Measurements from ENCODE around the gene KMT2A.
A peak's percentile ranks its signal among the peaks of the same experiment; 100 is the strongest.

The KMT2A gene

GRCh38 chr11:118521892-118522311 is 85.6 kb downstream of the KMT2A start:
- no peak for DNase-seq (ENCODE audit: insufficient read length, low spot score)
- no peak for TF ChIP-seq CTCF (IDR thresholded peaks at IDR 0.05; ENCODE audit: insufficient read depth, missing control alignments)
- FAIRE-seq, result no peak

- no peak for FAIRE-seq
- TF ChIP-seq CTCF (IDR thresholded peaks at IDR 0.05; ENCODE audit: insufficient read depth, missing control alignments), result peak; percentile 34
- DNase-seq (ENCODE audit: insufficient read length, low spot score), result no peak
Measured at GRCh38 chr11:118522571-118523072, 86.3 kb downstream of the KMT2A start.

GRCh38 chr11:118524356-118524755 is 88.1 kb downstream of the KMT2A start:
- DNase-seq (ENCODE audit: insufficient read length, low spot score) (no peak), FAIRE-seq (no peak)
- no peak for TF ChIP-seq CTCF (IDR thresholded peaks at IDR 0.05; ENCODE audit: insufficient read depth, missing control alignments)

GRCh38 chr11:118524757-118525470 is 88.6 kb downstream of the KMT2A start:
- DNase-seq (ENCODE audit: insufficient read length, low spot score) (no peak), FAIRE-seq (no peak)

GRCh38 chr11:118526688-118527087 is 90.4 kb downstream of the KMT2A start:
- DNase-seq (ENCODE audit: insufficient read length, low spot score), result no peak
- no peak for TF ChIP-seq CTCF (IDR thresholded peaks at IDR 0.05; ENCODE audit: insufficient read depth, missing control alignments)
- no peak for FAIRE-seq

More at GRCh38 chr11:118524757-118525470, 88.6 kb downstream of the KMT2A start:
- no peak for TF ChIP-seq CTCF (IDR thresholded peaks at IDR 0.05; ENCODE audit: insufficient read depth, missing control alignments)

GRCh38 chr11:118527109-118527508 is 90.8 kb downstream of the KMT2A start, which contains the start of gene TTC36:
Gene TTC36, plus strand, starts transcription at chr11:118527474. Its CDS starts 21 bp downstream, at chr11:118527495.
- DNase-seq (ENCODE audit: insufficient read length, low spot score) (no peak), FAIRE-seq (no peak)
- no peak for TF ChIP-seq CTCF (IDR thresholded peaks at IDR 0.05; ENCODE audit: insufficient read depth, missing control alignments)

GRCh38 chr11:118528511-118528910 is 92.2 kb downstream of the KMT2A start:
- FAIRE-seq (no peak), DNase-seq (ENCODE audit: insufficient read length, low spot score) (no peak)
- TF ChIP-seq CTCF (IDR thresholded peaks at IDR 0.05; ENCODE audit: insufficient read depth, missing control alignments), result no peak

Data from D721Med (cell line).